Ovary (tissue), 3 donors: ENCODE measurements around the gene PTMS.

Source experiments
- POLR2A ChIP-seq: fragments of 450-650 bp; IDR thresholded peaks from one replicate; pipeline ENCODE4 v1.6.1; 2017; ENCODE audit warnings: antibody characterized with exemption, mild to moderate bottlenecking, moderate library complexity
- TF ChIP-seq, protein P1 (sequence below), 3 donors: fragments of 450-650 bp in 2 of 3; fragments of 200-600 bp in 1 of 3; IDR thresholded peaks; one replicate each; pipeline versions ENCODE4 v1.5.1 to v1.8.0; 2016 to 2022; ENCODE audit warnings: antibody characterized with exemption in 3 of 3, mild to moderate bottlenecking in 1 of 3
- donor health status: DM: no; HTN: no; CAD: no.

DNA sequence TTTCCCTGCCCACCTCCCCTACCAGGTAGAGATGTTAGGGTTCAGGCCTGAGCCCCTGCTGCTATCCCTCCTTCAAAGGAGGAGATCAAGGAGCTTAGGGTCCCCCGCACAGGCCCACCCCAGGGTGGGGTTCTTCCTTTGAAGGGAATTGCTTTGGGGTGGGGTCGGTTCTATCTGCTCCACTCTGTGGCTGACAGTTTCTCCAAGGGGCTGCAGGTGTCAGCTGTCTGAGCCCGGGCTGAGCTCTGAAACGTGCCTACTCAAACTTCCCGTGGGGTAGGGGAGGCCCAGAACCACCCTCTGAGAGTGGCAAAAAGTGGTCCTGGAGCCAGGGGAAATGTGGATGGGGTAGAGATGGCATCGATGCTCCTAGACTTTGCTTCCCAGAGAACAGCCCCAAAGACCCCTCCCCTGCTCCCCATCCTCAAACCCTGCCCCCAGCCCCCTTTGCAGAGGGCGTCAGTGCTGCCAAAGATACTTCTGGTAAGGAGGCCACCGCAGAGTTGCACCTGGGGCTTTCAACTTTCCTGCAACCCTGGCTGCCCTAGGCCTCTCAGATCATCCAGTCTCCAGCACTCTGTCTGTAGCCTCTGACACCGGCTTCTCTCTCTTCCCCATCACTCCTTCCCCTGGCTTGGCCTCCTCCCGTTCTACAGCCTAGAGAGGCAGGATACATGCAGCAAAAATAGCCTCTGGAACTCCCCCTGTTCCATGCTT lies 16.8 kb downstream of the PTMS start:
- TF ChIP-seq, protein P1, sequence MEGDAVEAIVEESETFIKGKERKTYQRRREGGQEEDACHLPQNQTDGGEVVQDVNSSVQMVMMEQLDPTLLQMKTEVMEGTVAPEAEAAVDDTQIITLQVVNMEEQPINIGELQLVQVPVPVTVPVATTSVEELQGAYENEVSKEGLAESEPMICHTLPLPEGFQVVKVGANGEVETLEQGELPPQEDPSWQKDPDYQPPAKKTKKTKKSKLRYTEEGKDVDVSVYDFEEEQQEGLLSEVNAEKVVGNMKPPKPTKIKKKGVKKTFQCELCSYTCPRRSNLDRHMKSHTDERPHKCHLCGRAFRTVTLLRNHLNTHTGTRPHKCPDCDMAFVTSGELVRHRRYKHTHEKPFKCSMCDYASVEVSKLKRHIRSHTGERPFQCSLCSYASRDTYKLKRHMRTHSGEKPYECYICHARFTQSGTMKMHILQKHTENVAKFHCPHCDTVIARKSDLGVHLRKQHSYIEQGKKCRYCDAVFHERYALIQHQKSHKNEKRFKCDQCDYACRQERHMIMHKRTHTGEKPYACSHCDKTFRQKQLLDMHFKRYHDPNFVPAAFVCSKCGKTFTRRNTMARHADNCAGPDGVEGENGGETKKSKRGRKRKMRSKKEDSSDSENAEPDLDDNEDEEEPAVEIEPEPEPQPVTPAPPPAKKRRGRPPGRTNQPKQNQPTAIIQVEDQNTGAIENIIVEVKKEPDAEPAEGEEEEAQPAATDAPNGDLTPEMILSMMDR (IDR thresholded peaks at IDR 0.05) = no peak
- no peak for TF ChIP-seq POLR2A
